HepG2 (cell line): ENCODE measurements around the gene TMEM135. TPM values are rescaled to one million over a fixed set of nuclear protein-coding genes. Genes with fewer than 3 reads are reported as not detected.

Source experiments
- ATAC-seq: fragments of 200-7000 bp; cut with Tn5 transposase; 3 replicates; pipeline ENCODE4 v1.9.1; 2020; ENCODE audit warnings: mild to moderate bottlenecking, moderate library complexity
- BruUV-seq: library from RNA; stranded (reverse); fragments of 400-500 nt; replicated peaks from 2 replicates; lab custom pipeline; 2021; lab: Mats Ljungman, UMichigan
- CTCF ChIA-PET: fragments of 300-600 bp; formaldehyde crosslinking; extraction: SDS; loops from one replicate; lab custom pipeline; 2021; ENCODE audit warnings: low total read pairs, inconsistent platforms, low intra/inter-chr PET ratio; lab: Yijun Ruan, JAX
- POLR2A ChIA-PET: fragments of 350-600 bp; sonication (Branson Sonifier 250); formaldehyde crosslinking; loops from one replicate; lab custom pipeline; 2020; ENCODE audit warnings: antibody characterized with exemption, inconsistent platforms; lab: Yijun Ruan, JAX
- DNase-seq: peaks from one replicate; pipeline ENCODE4 v3.0.0-alpha.2; 2015; ENCODE audit warnings: low spot score
- FAIRE-seq: peaks from 3 replicates; lab custom pipeline; 2011; peaks lifted over from hg19 to GRCh38; lab: Jason Lieb, UNC
- H2AFZ ChIP-seq: one replicate; pipeline ENCODE4 v1.6.1; 2011; ENCODE audit warnings: low read length, inconsistent platforms
- H3K27ac ChIP-seq: fragments of 300-600 bp; 3 replicates; pipeline ENCODE4 v1.8.0; 2011; ENCODE audit warnings: mixed run types, mild to moderate bottlenecking, mixed read lengths, low read length, inconsistent platforms; ENCODE audit not compliant: insufficient read depth; ENCODE audit errors: extremely low read length
- H3K27me3 ChIP-seq, 2 experiments: fragments of 200-600 bp in 1 of 2; 2 replicates in 1 of 2; 3 replicates in 1 of 2; pipeline versions ENCODE4 v1.6.0 to v1.8.0; 2011; ENCODE audit warnings: low read length in 2 of 2, mild to moderate bottlenecking in 2 of 2, moderate library complexity in 2 of 2, inconsistent platforms in 1 of 2; ENCODE audit not compliant: insufficient read depth in 2 of 2, control insufficient read depth in 1 of 2
- H3K36me3 ChIP-seq, 2 experiments: fragments of 200-600 bp in 1 of 2; replicated peaks in 1 of 2; 2 replicates in 1 of 2; 3 replicates in 1 of 2; pipeline versions ENCODE4 v1.5.1 to v1.8.0; 2011; ENCODE audit warnings: low read length in 2 of 2, inconsistent platforms in 1 of 2; ENCODE audit not compliant: insufficient read depth in 2 of 2, control insufficient read depth in 1 of 2
- H3K4me1 ChIP-seq: 2 replicates; pipeline ENCODE4 v1.5.1; 2012; ENCODE audit warnings: low read length, inconsistent platforms; ENCODE audit not compliant: insufficient read depth
- H3K4me2 ChIP-seq: 2 replicates; pipeline ENCODE4 v1.6.0; 2011; ENCODE audit warnings: low read depth, low read length, inconsistent platforms
- H3K4me3 ChIP-seq, 3 experiments: fragments of 200-600 bp in 1 of 3; sonication (generic), shearing (Covaris generic) in 1 of 3; replicated peaks in 1 of 3; 2 replicates each; pipeline ENCODE4 v1.5.1; 2011 to 2016; ENCODE audit warnings: low read length in 3 of 3, inconsistent platforms in 2 of 3, low read depth in 2 of 3, mild to moderate bottlenecking in 2 of 3, control low read depth in 1 of 3, mixed read lengths in 1 of 3; ENCODE audit not compliant: insufficient read depth in 1 of 3
- H3K79me2 ChIP-seq: one replicate; pipeline ENCODE4 v1.6.1; 2011; ENCODE audit warnings: low read length, inconsistent platforms; ENCODE audit not compliant: insufficient read depth
- H3K9ac ChIP-seq: 2 replicates; pipeline ENCODE4 v1.6.0; 2011; ENCODE audit warnings: mild to moderate bottlenecking, low read depth, low read length, inconsistent platforms; ENCODE audit not compliant: insufficient read depth
- H3K9me3 ChIP-seq: 2 replicates; pipeline ENCODE4 v1.5.1; 2012; ENCODE audit warnings: mild to moderate bottlenecking, low read length
- H4K20me1 ChIP-seq: 2 replicates; pipeline ENCODE4 v1.6.0; 2011; ENCODE audit warnings: inconsistent platforms, mild to moderate bottlenecking, low read length, moderate library complexity; ENCODE audit not compliant: insufficient read depth
- BCL3 ChIP-seq: sonication (generic); formaldehyde crosslinking; IDR thresholded peaks from 2 replicates; pipeline ENCODE4 v1.5.1; 2020; ENCODE audit warnings: mild to moderate bottlenecking, missing genetic modification reagents, moderate library complexity
- BORCS8-MEF2B ChIP-seq: sonication (generic); formaldehyde crosslinking; IDR thresholded peaks from 2 replicates; pipeline ENCODE4 v1.8.0; 2022; ENCODE audit warnings: mild to moderate bottlenecking, missing genetic modification reagents
- BRCA1 ChIP-seq: sonication (generic); formaldehyde crosslinking; IDR thresholded peaks from 2 replicates; pipeline ENCODE4 v1.4.0; 2020; ENCODE audit warnings: missing genetic modification reagents
- HNF4A ChIP-seq: sonication (generic); formaldehyde crosslinking; IDR thresholded peaks from 2 replicates; pipeline ENCODE4 v1.4.0; 2020; ENCODE audit warnings: missing genetic modification reagents
- MIER3 ChIP-seq: IDR thresholded peaks from 2 replicates; pipeline ENCODE4 v1.6.1; 2016; ENCODE audit warnings: missing compliant biosample characterization, borderline replicate concordance
- PCBP1 ChIP-seq: fragments of 200-400 bp; formaldehyde crosslinking; IDR thresholded peaks from 2 replicates; pipeline ENCODE4 v1.6.1; 2017; ENCODE audit warnings: mild to moderate bottlenecking, low read depth, low read length, borderline replicate concordance
- SMARCE1 ChIP-seq: fragments of 450-650 bp; IDR thresholded peaks from 2 replicates; pipeline ENCODE4 v1.6.1; 2017; ENCODE audit warnings: borderline replicate concordance
- TEAD3 ChIP-seq: optimal IDR thresholded peaks from 2 replicates; pipeline ENCODE3; 2016; ENCODE audit warnings: borderline replicate concordance
- ZFP91 ChIP-seq: sonication (generic); formaldehyde crosslinking; IDR thresholded peaks from 2 replicates; pipeline ENCODE4 v1.9.0; 2022; ENCODE audit warnings: missing genetic modification reagents, mild to moderate bottlenecking, borderline replicate concordance
- ZNF10 ChIP-seq: sonication (generic); formaldehyde crosslinking; IDR thresholded peaks from 2 replicates; pipeline ENCODE4 v1.4.0; 2020; ENCODE audit warnings: mild to moderate bottlenecking, low read depth, missing genetic modification reagents, borderline replicate concordance
- ZNF30 ChIP-seq: sonication (generic); formaldehyde crosslinking; IDR thresholded peaks from 2 replicates; pipeline ENCODE4 v1.5.0; 2020; ENCODE audit warnings: mild to moderate bottlenecking, missing genetic modification reagents
- ZNF792 ChIP-seq: IDR thresholded peaks from 2 replicates; pipeline ENCODE4 v1.6.1; 2016
- WGBS: methylation state at CpG from one replicate; pipeline ENCODE4 v1.1.6; 2017; ENCODE audit warnings: low lambda C conversion rate; 5-methylcytosine and 5-hydroxymethylcytosine counted together
- in situ Hi-C: cut with HindIII; loops from 2 replicates; pipeline ENCODE4 v1.10.0; 2017; ENCODE audit warnings: low pct_unique_long_range_greater_than_20kb; ENCODE audit not compliant: extremely low pct_ligation_motif_present
- intact Hi-C: fragments of 100-400 bp; cut with micrococcal nuclease; formaldehyde crosslinking; loops from one replicate; pipeline ENCODE4 v1.10.0; 2022; ENCODE audit not compliant: unreplicated experiment
- polyA plus RNA-seq, 8 experiments: library from polyadenylated mRNA; depleted of rRNA in 3 of 8; stranded (reverse) in 7 of 8; unstranded in 1 of 8; fragments of >200 nt; fragmentation: Illumina TruSeq in 4 of 8; extraction: Trizol in 4 of 8; gene quantifications; 2 replicates each; pipeline versions ENCODE4 v1.2.1 to v1.2.3, GENCODE V29; 2011 to 2016; ENCODE audit warnings: low read depth in 4 of 8, missing spikeins in 1 of 8, mixed read lengths in 1 of 8; ENCODE audit not compliant: insufficient read depth in 1 of 8
- total RNA-seq, 5 experiments: library from RNA; depleted of rRNA; stranded (reverse); fragments of >200 nt; fragmentation: Illumina TruSeq; extraction: Trizol; gene quantifications; 2 replicates each; pipeline ENCODE4 v1.2.3, GENCODE V29; 2016; ENCODE audit warnings: low read depth in 1 of 5
- TF ChIP-seq, protein P1 (sequence below), 2 experiments: fragments of 450-650 bp in 1 of 2; sonication (generic) in 1 of 2; formaldehyde crosslinking; IDR thresholded peaks; 2 replicates each; pipeline versions ENCODE4 v1.5.0 to v1.8.0; 2020 to 2022; ENCODE audit warnings: mild to moderate bottlenecking in 1 of 2, missing genetic modification reagents in 1 of 2
- TF ChIP-seq, protein P2 (sequence below): sonication (generic); formaldehyde crosslinking; IDR thresholded peaks from 2 replicates; pipeline ENCODE4 v1.8.0; 2022; ENCODE audit warnings: mild to moderate bottlenecking, missing genetic modification reagents, borderline replicate concordance
- TF ChIP-seq, protein P3 (sequence below): sonication (generic); formaldehyde crosslinking; IDR thresholded peaks from 2 replicates; pipeline ENCODE4 v1.4.0; 2020; ENCODE audit warnings: missing genetic modification reagents, borderline replicate concordance
- TF ChIP-seq, protein P4 (sequence below): sonication (generic); formaldehyde crosslinking; IDR thresholded peaks from 2 replicates; pipeline ENCODE4 v1.4.0; 2020; ENCODE audit warnings: mild to moderate bottlenecking, missing genetic modification reagents, borderline replicate concordance

TMEM135 gene
- total and polyA plus RNA-seq, 2 of the 13 experiments (the other 11 are each of a cell fraction or from before 2014, with no cell fraction given) = 36.6 to 88.9 TPM

DNA sequence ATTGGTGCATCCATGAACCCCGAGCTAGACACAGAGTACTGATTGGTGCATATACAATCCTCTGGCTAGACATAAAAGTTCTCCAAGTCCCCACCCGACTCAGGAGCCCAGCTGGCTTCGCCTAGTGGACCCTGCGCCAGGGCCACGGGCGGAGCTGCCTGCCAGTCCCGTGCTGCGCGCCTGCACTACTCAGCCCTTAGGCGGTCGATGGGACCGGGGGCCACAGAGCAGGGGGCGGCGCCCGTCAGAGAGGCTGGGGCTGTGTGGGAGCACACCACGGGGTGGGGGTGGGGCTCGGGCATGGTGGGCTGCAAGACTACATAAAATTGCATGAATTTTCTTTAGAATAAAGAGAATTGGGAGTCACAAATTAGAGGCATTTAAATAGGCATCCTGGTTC lies 248.6 kb downstream of the TMEM135 start:
- no peaks in the 10 kb centered on the region for H3K9me3 ChIP-seq
- H3K36me3 ChIP-seq = 0 out of 5 replicates have a peak, but pooled peaks cover 0 to 4% of the 10 kb centered on the region in 2 experiments
- no peak for FAIRE-seq
- TF ChIP-seq, protein P1, sequence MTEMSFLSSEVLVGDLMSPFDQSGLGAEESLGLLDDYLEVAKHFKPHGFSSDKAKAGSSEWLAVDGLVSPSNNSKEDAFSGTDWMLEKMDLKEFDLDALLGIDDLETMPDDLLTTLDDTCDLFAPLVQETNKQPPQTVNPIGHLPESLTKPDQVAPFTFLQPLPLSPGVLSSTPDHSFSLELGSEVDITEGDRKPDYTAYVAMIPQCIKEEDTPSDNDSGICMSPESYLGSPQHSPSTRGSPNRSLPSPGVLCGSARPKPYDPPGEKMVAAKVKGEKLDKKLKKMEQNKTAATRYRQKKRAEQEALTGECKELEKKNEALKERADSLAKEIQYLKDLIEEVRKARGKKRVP (CRISPR knock-in tag; IDR thresholded peaks at IDR 0.05) = no peak
- TF ChIP-seq SMARCE1 (no peak), ZNF792 (CRISPR knock-in tag) (no peak), ZNF10 (CRISPR knock-in tag) (no peak), ZFP91 (CRISPR knock-in tag) (no peak), PCBP1 (no peak), TEAD3 (CRISPR knock-in tag) (no peak), BCL3 (no peak), HNF4A (CRISPR knock-in tag) (no peak), BRCA1 (no peak), ZNF30 (CRISPR knock-in tag) (no peak), BORCS8-MEF2B (CRISPR knock-in tag) (no peak), MIER3 (CRISPR knock-in tag) (no peak)
- TF ChIP-seq, protein P2, sequence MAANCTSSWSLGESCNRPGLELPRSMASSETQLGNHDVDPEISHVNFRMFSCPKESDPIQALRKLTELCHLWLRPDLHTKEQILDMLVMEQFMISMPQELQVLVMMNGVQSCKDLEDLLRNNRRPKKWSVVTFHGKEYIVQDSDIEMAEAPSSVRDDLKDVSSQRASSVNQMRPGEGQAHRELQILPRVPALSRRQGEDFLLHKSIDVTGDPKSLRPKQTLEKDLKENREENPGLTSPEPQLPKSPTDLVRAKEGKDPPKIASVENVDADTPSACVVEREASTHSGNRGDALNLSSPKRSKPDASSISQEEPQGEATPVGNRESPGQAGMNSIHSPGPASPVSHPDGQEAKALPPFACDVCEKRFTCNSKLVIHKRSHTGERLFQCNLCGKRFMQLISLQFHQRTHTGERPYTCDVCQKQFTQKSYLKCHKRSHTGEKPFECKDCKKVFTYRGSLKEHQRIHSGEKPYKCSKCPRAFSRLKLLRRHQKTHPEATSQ (CRISPR knock-in tag) = no peak
- TF ChIP-seq, protein P3, sequence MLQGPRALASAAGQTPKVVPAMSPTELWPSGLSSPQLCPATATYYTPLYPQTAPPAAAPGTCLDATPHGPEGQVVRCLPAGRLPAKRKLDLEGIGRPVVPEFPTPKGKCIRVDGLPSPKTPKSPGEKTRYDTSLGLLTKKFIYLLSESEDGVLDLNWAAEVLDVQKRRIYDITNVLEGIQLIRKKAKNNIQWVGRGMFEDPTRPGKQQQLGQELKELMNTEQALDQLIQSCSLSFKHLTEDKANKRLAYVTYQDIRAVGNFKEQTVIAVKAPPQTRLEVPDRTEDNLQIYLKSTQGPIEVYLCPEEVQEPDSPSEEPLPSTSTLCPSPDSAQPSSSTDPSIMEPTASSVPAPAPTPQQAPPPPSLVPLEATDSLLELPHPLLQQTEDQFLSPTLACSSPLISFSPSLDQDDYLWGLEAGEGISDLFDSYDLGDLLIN (CRISPR knock-in tag) = no peak
- TF ChIP-seq, protein P4, sequence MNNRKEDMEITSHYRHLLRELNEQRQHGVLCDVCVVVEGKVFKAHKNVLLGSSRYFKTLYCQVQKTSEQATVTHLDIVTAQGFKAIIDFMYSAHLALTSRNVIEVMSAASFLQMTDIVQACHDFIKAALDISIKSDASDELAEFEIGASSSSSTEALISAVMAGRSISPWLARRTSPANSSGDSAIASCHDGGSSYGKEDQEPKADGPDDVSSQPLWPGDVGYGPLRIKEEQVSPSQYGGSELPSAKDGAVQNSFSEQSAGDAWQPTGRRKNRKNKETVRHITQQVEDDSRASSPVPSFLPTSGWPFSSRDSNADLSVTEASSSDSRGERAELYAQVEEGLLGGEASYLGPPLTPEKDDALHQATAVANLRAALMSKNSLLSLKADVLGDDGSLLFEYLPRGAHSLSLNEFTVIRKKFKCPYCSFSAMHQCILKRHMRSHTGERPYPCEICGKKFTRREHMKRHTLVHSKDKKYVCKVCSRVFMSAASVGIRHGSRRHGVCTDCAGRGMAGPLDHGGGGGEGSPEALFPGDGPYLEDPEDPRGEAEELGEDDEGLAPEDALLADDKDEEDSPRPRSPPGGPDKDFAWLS (CRISPR knock-in tag) = no peak
- ChIA-PET POLR2A (interaction anchor here (2.0 kb wide), 1 partner anchor 345 kb away, joined by 4 read pairs; no protein-coding TSS in a partner anchor), CTCF (no interaction called here)
- WGBS = 99% methylated on average over 10 of the region's 17 CpGs
- no peaks in the 10 kb centered on the region for H4K20me1 ChIP-seq
- no peak for DNase-seq
- in situ Hi-C loops (loop anchor here (25.0 kb wide), 1 partner anchor 199 kb away; no protein-coding TSS in a partner anchor), intact Hi-C loops (loop anchor here (10.0 kb wide), 1 partner anchor 102 kb away; no protein-coding TSS in a partner anchor)
- no TSS peak for BruUV-seq
- no peak overlapping the region for H3K9ac ChIP-seq
- H3K4me2 ChIP-seq = no peak overlapping the region
- H3K27ac ChIP-seq = no peak overlapping the region
- H3K27me3 ChIP-seq = no peaks in the 10 kb centered on the region
- no peak overlapping the region for H2AFZ ChIP-seq
- no peaks in the 10 kb centered on the region for H3K79me2 ChIP-seq
- H3K4me1 ChIP-seq = no peaks in the 10 kb centered on the region
- no peak overlapping the region for H3K4me3 ChIP-seq
- ATAC-seq = no peak; the same call in 2 of the 3 replicates
